HG02642 (cell line): ENCODE results near the gene CCDC43.
"Not testable (repeated sequence)": the region's sequence is repeated elsewhere in the genome, so short reads cannot be mapped to it uniquely, and the experiment has no call there.

Source experiments
- ATAC-seq: cut with Tn5 transposase; IDR thresholded peaks from one replicate; pipeline ENCODE4 v1.9.1; 2021; ENCODE audit warnings: mild to moderate bottlenecking; ENCODE audit not compliant: unreplicated experiment, poor library complexity

CCDC43 gene

GRCh38 chr17:44673893-44674292 is 15.7 kb downstream of the CCDC43 start:
- no peak for ATAC-seq

GRCh38 chr17:44672479-44673093 is 17.0 kb downstream of the CCDC43 start:
- no peak for ATAC-seq

- ATAC-seq: no peak
Observed at GRCh38 chr17:44666006-44666405, 23.6 kb downstream of the CCDC43 start.

GRCh38 chr17:44664867-44665266 is 24.7 kb downstream of the CCDC43 start:
- ATAC-seq: no peak

GRCh38 chr17:44663095-44663494 is 26.5 kb downstream of the CCDC43 start:
- no peak for ATAC-seq

GRCh38 chr17:44661835-44662234 is 27.7 kb downstream of the CCDC43 start:
- ATAC-seq: no peak

GRCh38 chr17:44655983-44656710 is 33.4 kb downstream of the CCDC43 start, which contains the start of gene MEIOC:
MEIOC (plus strand) TSS chr17:44656468; CDS start chr17:44656614, 146 bp downstream.
- ATAC-seq: no peak

- no peak for ATAC-seq
Observed at GRCh38 chr17:44653954-44654353, 35.6 kb downstream of the CCDC43 start.

GRCh38 chr17:44653384-44653783 is 36.2 kb downstream of the CCDC43 start:
- no peak for ATAC-seq

GRCh38 chr17:44652727-44653126 is 36.8 kb downstream of the CCDC43 start:
- ATAC-seq: no peak

GRCh38 chr17:44651228-44651627 is 38.3 kb downstream of the CCDC43 start:
- ATAC-seq: no peak

- ATAC-seq: no peak
Observed at GRCh38 chr17:44648963-44649362, 40.6 kb downstream of the CCDC43 start.

- ATAC-seq: no peak
Observed at GRCh38 chr17:44647736-44648135, 41.8 kb downstream of the CCDC43 start.

GRCh38 chr17:44646280-44646679 is 43.3 kb downstream of the CCDC43 start:
- no peak for ATAC-seq

GRCh38 chr17:44645341-44645740 is 44.2 kb downstream of the CCDC43 start:
- no peak for ATAC-seq

GRCh38 chr17:44642834-44643233 is 46.7 kb downstream of the CCDC43 start:
- no peak for ATAC-seq

- no peak for ATAC-seq
Observed at GRCh38 chr17:44637066-44637465, 52.5 kb downstream of the CCDC43 start.

- ATAC-seq: no peak
Observed at GRCh38 chr17:44636562-44636961, 53.0 kb downstream of the CCDC43 start.

GRCh38 chr17:44634401-44634800 is 55.2 kb downstream of the CCDC43 start:
- ATAC-seq: not testable (repeated sequence)

GRCh38 chr17:44633998-44634397 is 55.6 kb downstream of the CCDC43 start:
- no peak for ATAC-seq

GRCh38 chr17:44630703-44631102 is 58.9 kb downstream of the CCDC43 start:
- no peak for ATAC-seq

- ATAC-seq: no peak
Observed at GRCh38 chr17:44629314-44629713, 60.3 kb downstream of the CCDC43 start.
